ENCODE data around the gene KCNB1. TPM values are rescaled to one million over a fixed set of nuclear protein-coding genes. Genes with fewer than 3 reads are reported as not detected.
A peak's percentile ranks its signal among the peaks of the same experiment; 100 is the strongest.

KCNB1 gene
- total RNA-seq, 3 donors from 2014 or later = 3.9 to 21.8 (median 5.1) TPM

GRCh38 chr20:49324306-49324705, 158.2 kb downstream of the KCNB1 start:
- no peak for TF ChIP-seq POLR2AphosphoS5 (IDR thresholded peaks at IDR 0.05)
- no peak for TF ChIP-seq POLR2A (IDR thresholded peaks at IDR 0.05)
- TF ChIP-seq CTCF (IDR thresholded peaks at IDR 0.05) = no peak
- intact Hi-C loops (cut with DNase I; ENCODE audit: low total_unique reads) = no loop called here
- DNase-seq (ENCODE audit: low spot score in 2 of 2) = no peak

GRCh38 chr20:49323622-49324238, 158.7 kb downstream of the KCNB1 start:
- H3K27ac ChIP-seq = no peak overlapping the region
- peaks cover 2 to 25% of the 10 kb centered on the region in 2 donors for H3K27me3 ChIP-seq
- peaks cover 0 to 3% of the 10 kb centered on the region in 2 donors for H3K4me1 ChIP-seq
- H3K4me3 ChIP-seq = no peak overlapping the region
- intact Hi-C loops (cut with DNase I; ENCODE audit: low total_unique reads) = no loop called here
- no peaks in the 10 kb centered on the region for H3K9me3 ChIP-seq
- H3K36me3 ChIP-seq = no peaks in the 10 kb centered on the region
- TF ChIP-seq POLR2A (IDR thresholded peaks at IDR 0.05) (no peak), CTCF (IDR thresholded peaks at IDR 0.05) (peak in 1 of 3 donors; percentile 36), POLR2AphosphoS5 (IDR thresholded peaks at IDR 0.05) (no peak)
- DNase-seq (ENCODE audit: low spot score in 2 of 2) = no peak

More at GRCh38 chr20:49324306-49324705, 158.2 kb downstream of the KCNB1 start:
- Histone ChIP-seq H3K4me1 (no peaks in the 10 kb centered on the region), H3K4me3 (no peak overlapping the region), H3K36me3 (no peaks in the 10 kb centered on the region), H3K27ac (no peak overlapping the region), H3K9me3 (no peaks in the 10 kb centered on the region), H3K27me3 (peaks cover 1 to 19% of the 10 kb centered on the region in 2 donors)

GRCh38 chr20:49320460-49320859, 162.0 kb downstream of the KCNB1 start:
- Histone ChIP-seq H3K27me3 (peaks cover 2 to 28% of the 10 kb centered on the region in 2 donors), H3K9me3 (no peaks in the 10 kb centered on the region), H3K27ac (no peak overlapping the region), H3K4me3 (no peak overlapping the region), H3K36me3 (no peaks in the 10 kb centered on the region), H3K4me1 (peaks cover 0 to 7% of the 10 kb centered on the region in 2 donors)
- intact Hi-C loops (cut with DNase I; ENCODE audit: low total_unique reads) = no loop called here
- no peak for DNase-seq (ENCODE audit: low spot score in 2 of 2)
- TF ChIP-seq CTCF (IDR thresholded peaks at IDR 0.05) (peak; percentile 21 to 38 (median 36)), POLR2AphosphoS5 (IDR thresholded peaks at IDR 0.05) (no peak)

- Histone ChIP-seq H3K4me3 (peak overlapping the region in 2 of 3 donors; percentile 45 to 67), H3K27ac (no peak overlapping the region), H3K27me3 (peaks cover 2 to 28% of the 10 kb centered on the region in 2 donors), H3K4me1 (peaks cover 0 to 7% of the 10 kb centered on the region in 2 donors), H3K9me3 (no peaks in the 10 kb centered on the region), H3K36me3 (no peaks in the 10 kb centered on the region)
- intact Hi-C loops (cut with DNase I; ENCODE audit: low total_unique reads) = no loop called here
- DNase-seq (ENCODE audit: low spot score in 2 of 2) = no peak
- TF ChIP-seq POLR2A (IDR thresholded peaks at IDR 0.05) (no peak), CTCF (IDR thresholded peaks at IDR 0.05) (no peak), POLR2AphosphoS5 (IDR thresholded peaks at IDR 0.05) (no peak)
Measured at GRCh38 chr20:49319208-49319809, 163.2 kb downstream of the KCNB1 start.

Measured in breast epithelium (tissue), 4 donors.